OCI-M2 (cell line): ENCODE results near the gene FGD4.

Source experiments
- DNase-seq: peaks from one replicate; lab custom pipeline; 2025; ENCODE audit not compliant: unreplicated experiment; lab: John Stamatoyannopoulos, UW

Gene FGD4

GRCh38 chr12:32603071-32603470, 203.7 kb downstream of the FGD4 start:
- DNase-seq: no peak

- DNase-seq: no peak
Measured at GRCh38 chr12:32603858-32604257, 204.5 kb downstream of the FGD4 start.

- no peak for DNase-seq
Measured at GRCh38 chr12:32604565-32604964, 205.2 kb downstream of the FGD4 start.

- DNase-seq: no peak
Measured at GRCh38 chr12:32605326-32606095, 206.2 kb downstream of the FGD4 start.

- no peak for DNase-seq
Measured at GRCh38 chr12:32606443-32606842, 207.1 kb downstream of the FGD4 start.

- no peak for DNase-seq
Measured at GRCh38 chr12:32609966-32610365, 210.6 kb downstream of the FGD4 start.

- DNase-seq: no peak
Measured at GRCh38 chr12:32611986-32612385, 212.6 kb downstream of the FGD4 start.

GRCh38 chr12:32612658-32613614, 213.6 kb downstream of the FGD4 start:
- DNase-seq: no peak

GRCh38 chr12:32615441-32615840, 216.1 kb downstream of the FGD4 start:
- DNase-seq: no peak

GRCh38 chr12:32617534-32617933, 218.2 kb downstream of the FGD4 start:
- DNase-seq: no peak

GRCh38 chr12:32618115-32618514, 218.8 kb downstream of the FGD4 start:
- DNase-seq: no peak

GRCh38 chr12:32627976-32628375, 228.6 kb downstream of the FGD4 start:
- DNase-seq: no peak

GRCh38 chr12:32641287-32641901, 242.0 kb downstream of the FGD4 start:
- DNase-seq: no peak

- DNase-seq: no peak
Measured at GRCh38 chr12:32644431-32644830, 245.1 kb downstream of the FGD4 start.

GRCh38 chr12:32647275-32647674, 247.9 kb downstream of the FGD4 start:
- DNase-seq: no peak

GRCh38 chr12:32650508-32650907, 251.2 kb downstream of the FGD4 start:
- DNase-seq: no peak

- DNase-seq: no peak
Measured at GRCh38 chr12:32651151-32651955, 252.0 kb downstream of the FGD4 start.

- DNase-seq: no peak
Measured at GRCh38 chr12:32651956-32652210, 252.5 kb downstream of the FGD4 start.

GRCh38 chr12:32659908-32660440, 260.6 kb downstream of the FGD4 start:
- DNase-seq: no peak

GRCh38 chr12:32661706-32662105, 262.3 kb downstream of the FGD4 start:
- DNase-seq: no peak

GRCh38 chr12:32662665-32663064, 263.3 kb downstream of the FGD4 start:
- DNase-seq: no peak
